ENCODE results near the gene SULT2A1.
"Not testable (repeated sequence)": the region's sequence is repeated elsewhere in the genome, so short reads cannot be mapped to it uniquely, and the experiment has no call there.

SULT2A1 gene, protein sequence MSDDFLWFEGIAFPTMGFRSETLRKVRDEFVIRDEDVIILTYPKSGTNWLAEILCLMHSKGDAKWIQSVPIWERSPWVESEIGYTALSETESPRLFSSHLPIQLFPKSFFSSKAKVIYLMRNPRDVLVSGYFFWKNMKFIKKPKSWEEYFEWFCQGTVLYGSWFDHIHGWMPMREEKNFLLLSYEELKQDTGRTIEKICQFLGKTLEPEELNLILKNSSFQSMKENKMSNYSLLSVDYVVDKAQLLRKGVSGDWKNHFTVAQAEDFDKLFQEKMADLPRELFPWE

DNA sequence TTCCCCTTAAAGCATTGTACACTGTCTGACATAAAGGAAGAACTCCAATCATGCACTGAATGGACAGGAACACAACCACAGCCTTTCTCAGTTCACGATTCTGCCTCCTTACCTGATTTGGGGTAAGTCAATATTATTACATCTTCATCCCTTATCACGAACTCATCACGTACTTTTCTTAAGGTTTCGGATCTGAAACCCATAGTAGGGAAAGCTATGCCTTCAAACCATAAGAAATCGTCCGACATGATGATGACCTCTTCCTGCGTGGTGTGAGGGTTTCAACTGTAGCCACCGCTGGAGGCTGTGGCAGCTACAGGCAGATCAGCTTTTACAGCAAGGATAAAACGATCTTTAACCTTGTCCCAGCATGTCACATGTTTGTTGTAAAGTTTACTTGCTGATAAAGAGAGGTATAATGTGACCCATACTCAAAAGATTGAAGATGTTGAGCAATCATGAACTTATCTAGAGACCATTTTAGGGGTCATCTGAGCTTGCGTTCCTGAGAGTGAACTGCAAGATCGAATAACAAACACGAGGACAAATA is at the start of gene SULT2A1:
SULT2A1 (minus strand) TSS at position 306 of the 550 bp plus-strand sequence; CDS start at position 248, 58 bp downstream.
- no peak within 1 kb of the TSS for H3K4me3 ChIP-seq (ENCODE audit: low read depth, low read length)
- TF ChIP-seq, protein P1, sequence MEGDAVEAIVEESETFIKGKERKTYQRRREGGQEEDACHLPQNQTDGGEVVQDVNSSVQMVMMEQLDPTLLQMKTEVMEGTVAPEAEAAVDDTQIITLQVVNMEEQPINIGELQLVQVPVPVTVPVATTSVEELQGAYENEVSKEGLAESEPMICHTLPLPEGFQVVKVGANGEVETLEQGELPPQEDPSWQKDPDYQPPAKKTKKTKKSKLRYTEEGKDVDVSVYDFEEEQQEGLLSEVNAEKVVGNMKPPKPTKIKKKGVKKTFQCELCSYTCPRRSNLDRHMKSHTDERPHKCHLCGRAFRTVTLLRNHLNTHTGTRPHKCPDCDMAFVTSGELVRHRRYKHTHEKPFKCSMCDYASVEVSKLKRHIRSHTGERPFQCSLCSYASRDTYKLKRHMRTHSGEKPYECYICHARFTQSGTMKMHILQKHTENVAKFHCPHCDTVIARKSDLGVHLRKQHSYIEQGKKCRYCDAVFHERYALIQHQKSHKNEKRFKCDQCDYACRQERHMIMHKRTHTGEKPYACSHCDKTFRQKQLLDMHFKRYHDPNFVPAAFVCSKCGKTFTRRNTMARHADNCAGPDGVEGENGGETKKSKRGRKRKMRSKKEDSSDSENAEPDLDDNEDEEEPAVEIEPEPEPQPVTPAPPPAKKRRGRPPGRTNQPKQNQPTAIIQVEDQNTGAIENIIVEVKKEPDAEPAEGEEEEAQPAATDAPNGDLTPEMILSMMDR (IDR thresholded peaks at IDR 0.05; ENCODE audit: low read depth, low read length): no peak

DNA sequence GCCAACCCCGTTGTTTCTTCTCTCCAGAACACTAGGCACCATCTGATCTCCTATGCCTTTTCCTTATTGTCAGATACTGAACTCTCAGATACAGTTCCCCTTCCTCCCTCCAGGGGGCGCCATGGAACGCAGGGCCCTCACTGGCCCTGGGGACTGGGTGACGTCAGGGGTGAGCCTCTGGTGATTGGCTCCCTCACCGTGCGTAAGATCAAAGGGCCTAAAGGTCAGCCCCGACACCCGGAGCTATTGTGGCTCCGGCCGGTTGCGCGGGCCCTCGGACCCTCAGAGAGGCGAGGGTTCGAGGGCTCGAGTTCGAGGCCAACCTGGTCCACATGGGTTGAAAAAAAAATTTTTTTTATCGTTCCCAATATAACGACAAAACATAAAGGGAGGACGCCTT is 42.5 kb upstream of the SULT2A1 start:
- not testable (repeated sequence) for H3K4me3 ChIP-seq (ENCODE audit: low read depth, low read length)

DNA sequence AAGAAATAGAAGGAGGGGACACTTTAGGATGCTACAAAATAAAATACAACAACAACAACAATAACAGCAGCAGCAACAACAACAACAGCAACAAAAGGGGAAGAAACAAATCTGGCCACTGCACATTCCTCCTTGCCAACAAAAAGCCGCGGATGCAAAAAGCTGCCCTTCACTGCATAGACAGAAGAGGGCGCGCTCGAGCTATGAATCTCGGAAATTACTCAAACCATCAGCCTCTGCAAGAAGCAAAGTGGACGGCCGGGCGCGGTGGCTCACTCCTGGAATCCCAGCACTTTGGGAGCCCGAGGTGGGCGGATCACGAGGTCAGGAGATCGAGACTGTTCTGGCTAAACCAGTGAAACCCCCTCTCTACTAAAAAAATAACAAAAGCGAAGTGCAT is 34.0 kb upstream of the SULT2A1 start:
- H3K4me3 ChIP-seq (ENCODE audit: low read depth, low read length): not testable (repeated sequence)

DNA sequence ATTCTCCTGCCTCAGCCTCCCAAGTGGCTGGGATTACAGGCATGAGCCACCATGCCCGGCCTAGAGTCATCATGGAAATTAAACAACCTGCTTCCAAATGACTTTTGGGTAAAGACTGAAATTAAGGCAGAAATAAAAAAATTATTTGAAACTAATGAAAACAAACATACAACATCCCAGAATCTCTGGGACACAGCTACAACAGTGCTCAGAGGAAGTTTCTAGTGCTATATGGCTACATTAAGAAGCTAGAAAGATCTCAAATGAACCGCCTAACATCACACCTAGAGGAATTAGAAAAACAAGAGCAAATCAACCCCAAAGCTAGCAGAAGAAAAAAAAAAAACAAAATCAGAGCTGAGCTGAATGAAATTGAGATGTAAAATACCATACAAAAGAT is 24.1 kb upstream of the SULT2A1 start:
- not testable (repeated sequence) for H3K4me3 ChIP-seq (ENCODE audit: low read depth, low read length)

DNA sequence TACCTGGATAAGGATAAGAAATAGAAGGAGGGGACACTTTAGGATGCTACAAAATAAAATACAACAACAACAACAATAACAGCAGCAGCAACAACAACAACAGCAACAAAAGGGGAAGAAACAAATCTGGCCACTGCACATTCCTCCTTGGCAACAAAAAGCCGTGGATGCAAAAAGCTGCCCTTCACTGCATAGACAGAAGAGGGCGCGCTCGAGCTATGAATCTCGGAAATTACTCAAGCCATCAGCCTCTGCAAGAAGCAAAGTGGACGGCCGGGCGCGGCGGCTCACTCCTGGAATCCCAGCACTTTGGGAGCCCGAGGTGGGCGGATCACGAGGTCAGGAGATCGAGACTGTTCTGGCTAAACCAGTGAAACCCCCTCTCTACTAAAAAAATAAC is 23.2 kb upstream of the SULT2A1 start:
- H3K4me3 ChIP-seq (ENCODE audit: low read depth, low read length): not testable (repeated sequence)

DNA sequence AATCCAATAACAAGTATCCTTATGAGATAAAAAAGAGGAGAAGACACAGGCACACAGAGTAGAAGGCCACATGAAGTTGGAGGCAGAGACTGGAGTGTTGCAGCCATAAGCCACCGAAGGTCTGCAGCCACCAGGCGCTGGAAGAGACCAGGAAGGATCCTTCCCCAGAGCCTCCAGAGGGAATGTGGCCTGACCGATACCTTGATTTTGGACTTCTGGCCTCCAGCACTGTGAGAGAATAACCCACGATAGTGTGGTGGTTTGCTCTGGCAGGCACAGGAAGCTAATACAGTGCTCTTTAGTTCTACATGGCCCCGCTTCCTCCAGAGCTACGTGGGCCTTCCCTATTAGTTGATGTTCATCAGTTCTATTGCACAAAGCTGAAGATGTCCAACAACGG is 15.3 kb upstream of the SULT2A1 start:
- TF ChIP-seq, protein P1 (IDR thresholded peaks at IDR 0.05; ENCODE audit: low read depth, low read length): no peak

DNA sequence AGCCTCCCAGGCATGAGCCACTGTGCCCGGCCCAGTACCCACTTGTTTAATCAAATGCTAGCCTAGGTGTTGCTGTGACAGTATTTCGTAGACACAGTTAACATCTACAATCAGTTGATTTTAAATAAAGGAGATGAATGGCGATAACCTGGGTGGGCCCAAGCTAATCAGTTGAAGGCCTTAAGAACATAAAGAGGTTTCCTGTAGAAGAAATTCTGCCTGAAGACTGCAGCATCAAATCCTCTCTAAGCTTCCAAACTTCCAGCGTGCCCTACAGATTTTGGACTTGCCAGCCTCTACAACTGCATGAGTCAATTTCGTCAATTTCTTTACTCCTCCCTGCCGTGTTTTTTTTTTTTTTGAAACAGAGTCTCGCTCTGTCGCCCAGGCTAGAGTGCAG is 13.2 kb upstream of the SULT2A1 start:
- TF ChIP-seq, protein P1 (IDR thresholded peaks at IDR 0.05; ENCODE audit: low read depth, low read length): no peak
- H3K4me3 ChIP-seq (ENCODE audit: low read depth, low read length): no peak overlapping the region

More for the DNA sequence above, 15.3 kb upstream of the SULT2A1 start:
- no peak overlapping the region for H3K4me3 ChIP-seq (ENCODE audit: low read depth, low read length)

DNA sequence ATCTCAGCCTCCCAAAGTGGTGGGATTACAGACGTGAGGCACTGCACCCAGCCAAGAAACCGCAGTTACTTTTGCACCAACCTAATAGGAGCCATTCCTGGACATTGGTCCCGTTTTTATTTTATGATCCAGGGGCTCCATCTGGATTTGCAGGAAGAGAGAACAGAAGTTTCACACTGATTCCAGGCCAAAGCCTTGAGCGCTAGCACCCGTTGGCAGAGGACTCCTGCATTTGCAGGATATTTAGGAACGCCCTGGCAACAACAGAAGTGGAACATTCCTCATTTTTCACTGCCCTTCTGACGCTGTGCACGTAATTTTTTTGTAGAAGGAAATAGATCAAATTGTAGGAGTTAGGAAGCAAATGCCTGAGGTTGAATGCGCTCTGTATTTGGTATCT is 11.7 kb upstream of the SULT2A1 start:
- TF ChIP-seq, protein P1 (IDR thresholded peaks at IDR 0.05; ENCODE audit: low read depth, low read length): no peak
- H3K4me3 ChIP-seq (ENCODE audit: low read depth, low read length): no peak overlapping the region

DNA sequence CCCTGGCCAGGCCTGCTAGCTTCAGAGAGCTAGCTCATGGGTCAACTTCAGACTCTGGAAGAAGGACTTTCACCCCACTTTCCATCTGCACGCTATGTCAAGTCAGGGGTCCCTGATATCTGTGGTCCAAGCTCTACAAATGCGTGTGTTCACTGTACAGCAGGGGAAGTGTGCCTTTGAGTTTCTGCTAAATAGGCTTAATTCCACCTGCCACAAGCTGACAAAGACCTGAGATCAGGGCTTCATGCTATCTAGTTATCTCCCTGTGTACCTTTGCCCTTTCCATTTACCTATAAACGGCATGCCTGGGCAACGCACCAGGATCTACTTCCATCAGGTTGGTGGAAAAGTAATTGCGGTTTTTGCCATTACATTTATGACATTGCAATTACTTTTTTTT is 10.7 kb upstream of the SULT2A1 start:
- no peak overlapping the region for H3K4me3 ChIP-seq (ENCODE audit: low read depth, low read length)
- TF ChIP-seq, protein P1 (IDR thresholded peaks at IDR 0.05; ENCODE audit: low read depth, low read length): no peak

All from WI38 (cell line).